Breast epithelium (tissue), 3 donors: ENCODE results near the gene POC5.

ENCODE experiments used
- CTCF ChIP-seq, 3 donors: fragments of 450-650 bp; IDR thresholded peaks; one replicate each; pipeline ENCODE4 v1.5.1; 2016 to 2017; ENCODE audit warnings: antibody characterized with exemption in 3 of 3, mild to moderate bottlenecking in 3 of 3, moderate library complexity in 3 of 3
- POLR2A ChIP-seq: fragments of 450-650 bp; IDR thresholded peaks from one replicate; pipeline ENCODE4 v1.6.1; 2016; ENCODE audit warnings: antibody characterized with exemption, mild to moderate bottlenecking, moderate library complexity
- POLR2AphosphoS5 ChIP-seq, 3 donors: sonication (generic); formaldehyde crosslinking; IDR thresholded peaks; one replicate each; pipeline ENCODE4 v1.6.1; 2017; ENCODE audit warnings: antibody characterized with exemption in 3 of 3

- TF ChIP-seq CTCF (IDR thresholded peaks at IDR 0.05) (no peak), POLR2A (no peak), POLR2AphosphoS5 (IDR thresholded peaks at IDR 0.05) (no peak)
Measured at GRCh38 chr5:75663579-75664284, 53.5 kb downstream of the POC5 start.
